ENCODE measurements around the gene RBM4. TPM values are rescaled to one million over a fixed set of nuclear protein-coding genes. Genes with fewer than 3 reads are reported as not detected.

The RBM4 gene
- polyA plus RNA-seq, 3 donors, result 112 to 153 (median 153) TPM

- H3K4me3 Mint-ChIP-seq, result no peak overlapping the region
- no peak for DNase-seq
- H3K79me2 ChIP-seq (ENCODE audit: insufficient read depth, low read length), result no peaks in the 10 kb centered on the region
- TF ChIP-seq CTCF (IDR thresholded peaks at IDR 0.05), result no peak
- no peaks in the 10 kb centered on the region for H3K36me3 ChIP-seq (replicated peaks in 1 of 2; ENCODE audit: control insufficient read depth in 1 of 2, insufficient read depth in 2 of 2, low read length in 2 of 2)
- no peaks in the 10 kb centered on the region for H4K20me1 ChIP-seq (ENCODE audit: insufficient read depth, low read length)
- H3K9me3 Mint-ChIP-seq, result no peaks in the 10 kb centered on the region
- no peak overlapping the region for H3K4me2 ChIP-seq (replicated peaks; ENCODE audit: extremely low read depth, low read length, poor library complexity, severe bottlenecking)
- H3K4me1 Mint-ChIP-seq, result no peaks in the 10 kb centered on the region
- no peak overlapping the region for H3K4me3 ChIP-seq (replicated peaks in 1 of 3; ENCODE audit: low read depth in 2 of 3, low read length in 3 of 3)
- intact Hi-C loops (cut with micrococcal nuclease), result no loop called here
- 88% methylated on average over 1 of the region's 8 CpGs for WGBS (ENCODE audit: insufficient coverage)
- no peaks in the 10 kb centered on the region for H3K4me1 ChIP-seq (ENCODE audit: control insufficient read depth in 1 of 2, insufficient read depth in 2 of 2, low read length in 2 of 2)
- H3K9ac ChIP-seq (ENCODE audit: insufficient read depth, low read length, poor library complexity, severe bottlenecking), result no peak overlapping the region
- no peaks in the 10 kb centered on the region for H3K9me3 ChIP-seq (replicated peaks in 1 of 2; ENCODE audit: control insufficient read depth in 1 of 2, insufficient read depth in 1 of 2, low read length in 2 of 2)
- peaks cover 0 to 3% (median 0%) of the 10 kb centered on the region in 3 donors for H3K27me3 Mint-ChIP-seq (ENCODE audit: low read depth in 3 of 3)
- H3K27ac Mint-ChIP-seq, result no peak overlapping the region
- no peak overlapping the region for H2AFZ ChIP-seq (ENCODE audit: insufficient read depth, low read depth, low read length, poor library complexity, severe bottlenecking)
- no peaks in the 10 kb centered on the region for H3K27me3 ChIP-seq (ENCODE audit: control insufficient read depth in 2 of 2, insufficient read depth in 2 of 2, low read length in 2 of 2)
- H3K27ac ChIP-seq (ENCODE audit: low read depth in 1 of 2, low read length in 2 of 2), result no peak overlapping the region
- no peaks in the 10 kb centered on the region for H3K36me3 Mint-ChIP-seq
Measured at GRCh38 chr11:66683877-66684276, 45.4 kb downstream of the RBM4 start.

DNA sequence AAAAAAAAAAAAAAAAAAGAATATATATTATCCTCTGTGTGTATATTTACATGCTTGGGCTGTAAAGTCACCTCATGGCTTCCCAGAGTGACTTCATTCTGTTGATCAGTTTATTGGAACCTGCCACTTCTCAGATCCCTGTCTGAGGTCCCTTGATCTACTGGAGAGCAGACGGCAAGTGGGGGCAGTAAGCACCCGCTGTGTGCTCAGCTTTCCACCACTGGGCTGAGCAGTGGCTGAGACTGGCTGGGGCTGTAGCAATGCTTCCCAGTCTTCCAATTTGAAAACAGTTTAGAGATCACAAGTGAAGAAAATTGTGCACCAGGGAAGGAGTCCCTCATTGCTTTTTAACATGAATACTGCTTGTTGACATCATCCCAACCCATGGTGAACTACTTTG lies 46.1 kb downstream of the RBM4 start:
- no peak overlapping the region for H3K4me3 Mint-ChIP-seq
- 94% methylated on average over 2 of the region's 2 CpGs for WGBS (ENCODE audit: insufficient coverage)
- H3K4me2 ChIP-seq (replicated peaks; ENCODE audit: extremely low read depth, low read length, poor library complexity, severe bottlenecking), result no peak overlapping the region

More for the DNA sequence above, 46.1 kb downstream of the RBM4 start:
- intact Hi-C loops (cut with micrococcal nuclease), result loop anchor here in 1 of 2 donors (5.0 kb wide), 1 partner anchor 282 kb away; no protein-coding TSS in a partner anchor
- no peaks in the 10 kb centered on the region for H3K36me3 Mint-ChIP-seq
- H3K9me3 Mint-ChIP-seq, result no peaks in the 10 kb centered on the region
- Histone ChIP-seq H4K20me1 (ENCODE audit: insufficient read depth, low read length) (no peaks in the 10 kb centered on the region), H3K27me3 (ENCODE audit: control insufficient read depth in 2 of 2, insufficient read depth in 2 of 2, low read length in 2 of 2) (no peaks in the 10 kb centered on the region), H3K79me2 (ENCODE audit: insufficient read depth, low read length) (no peaks in the 10 kb centered on the region), H2AFZ (ENCODE audit: insufficient read depth, low read depth, low read length, poor library complexity, severe bottlenecking) (no peak overlapping the region), H3K36me3 (replicated peaks in 1 of 2; ENCODE audit: control insufficient read depth in 1 of 2, insufficient read depth in 2 of 2, low read length in 2 of 2) (no peaks in the 10 kb centered on the region), H3K4me3 (replicated peaks in 1 of 3; ENCODE audit: low read depth in 2 of 3, low read length in 3 of 3) (no peak overlapping the region), H3K27ac (ENCODE audit: low read depth in 1 of 2, low read length in 2 of 2) (no peak overlapping the region), H3K9ac (ENCODE audit: insufficient read depth, low read length, poor library complexity, severe bottlenecking) (no peak overlapping the region), H3K4me1 (ENCODE audit: control insufficient read depth in 1 of 2, insufficient read depth in 2 of 2, low read length in 2 of 2) (no peaks in the 10 kb centered on the region), H3K9me3 (replicated peaks in 1 of 2; ENCODE audit: control insufficient read depth in 1 of 2, insufficient read depth in 1 of 2, low read length in 2 of 2) (no peaks in the 10 kb centered on the region)
- H3K27me3 Mint-ChIP-seq (ENCODE audit: low read depth in 3 of 3), result peaks cover 0 to 3% (median 0%) of the 10 kb centered on the region in 3 donors
- no peaks in the 10 kb centered on the region for H3K4me1 Mint-ChIP-seq
- DNase-seq, result no peak
- no peak overlapping the region for H3K27ac Mint-ChIP-seq
- TF ChIP-seq CTCF (IDR thresholded peaks at IDR 0.05), result no peak

All from CD14-positive monocyte (primary cell).